ELF-1 (cell line): ENCODE results near the gene NOC2L.

Source experiments
- DNase-seq: peaks from one replicate; pipeline ENCODE4 v3.0.0-alpha.2; 2016; ENCODE audit warnings: low read depth, low spot score

The NOC2L gene

DNA sequence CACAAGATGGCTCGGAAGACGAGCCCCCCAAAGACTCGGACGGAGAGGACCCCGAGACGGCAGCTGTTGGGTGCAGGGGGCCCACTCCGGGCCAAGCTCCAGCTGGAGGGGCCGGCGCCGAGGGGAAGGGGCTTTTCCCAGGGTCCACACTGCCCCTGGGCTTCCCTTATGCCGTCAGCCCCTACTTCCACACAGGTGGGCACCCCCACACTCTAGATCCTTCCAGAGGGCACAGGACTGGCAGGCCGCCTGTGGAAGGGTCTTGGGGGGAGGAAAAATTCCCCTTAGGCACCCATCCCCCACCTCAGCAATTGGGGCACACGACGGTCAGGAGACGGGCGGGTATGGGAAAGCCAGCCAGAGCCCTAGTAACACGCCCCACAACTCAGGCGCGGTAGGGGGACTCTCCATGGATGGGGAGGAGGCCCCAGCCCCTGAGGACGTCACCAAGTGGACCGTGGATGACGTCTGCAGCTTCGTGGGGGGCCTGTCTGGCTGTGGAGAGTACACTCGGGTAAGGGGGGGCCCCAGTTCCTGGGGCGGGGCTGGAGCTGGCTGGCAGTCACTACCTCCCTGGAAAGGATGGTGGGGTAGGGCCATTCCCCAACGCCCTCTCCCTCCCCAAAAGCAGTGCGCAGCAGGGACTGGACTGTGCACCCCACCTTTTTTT, 16.1 kb downstream of the NOC2L start:
- no peak for DNase-seq

DNA sequence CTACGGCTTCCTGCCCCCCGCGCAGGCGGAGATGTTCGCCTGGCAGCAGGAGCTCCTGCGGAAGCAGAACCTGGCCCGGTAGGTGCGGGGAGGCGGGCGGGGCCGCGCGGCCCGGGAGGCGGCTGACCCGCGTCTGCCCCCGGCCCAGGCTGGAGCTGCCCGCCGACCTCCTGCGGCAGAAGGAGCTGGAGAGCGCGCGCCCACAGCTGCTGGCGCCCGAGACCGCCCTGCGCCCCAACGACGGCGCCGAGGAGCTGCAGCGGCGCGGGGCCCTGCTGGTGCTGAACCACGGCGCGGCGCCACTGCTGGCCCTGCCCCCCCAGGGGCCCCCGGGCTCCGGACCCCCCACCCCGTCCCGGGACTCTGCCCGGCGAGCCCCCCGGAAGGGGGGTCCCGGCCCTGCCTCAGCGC, 16.6 kb downstream of the NOC2L start:
- DNase-seq: no peak

GRCh38 chr1:941588-942383, 17.3 kb downstream of the NOC2L start:
- peak; percentile 94 for DNase-seq

GRCh38 chr1:941015-941587, 18.0 kb downstream of the NOC2L start:
- no peak for DNase-seq

DNA sequence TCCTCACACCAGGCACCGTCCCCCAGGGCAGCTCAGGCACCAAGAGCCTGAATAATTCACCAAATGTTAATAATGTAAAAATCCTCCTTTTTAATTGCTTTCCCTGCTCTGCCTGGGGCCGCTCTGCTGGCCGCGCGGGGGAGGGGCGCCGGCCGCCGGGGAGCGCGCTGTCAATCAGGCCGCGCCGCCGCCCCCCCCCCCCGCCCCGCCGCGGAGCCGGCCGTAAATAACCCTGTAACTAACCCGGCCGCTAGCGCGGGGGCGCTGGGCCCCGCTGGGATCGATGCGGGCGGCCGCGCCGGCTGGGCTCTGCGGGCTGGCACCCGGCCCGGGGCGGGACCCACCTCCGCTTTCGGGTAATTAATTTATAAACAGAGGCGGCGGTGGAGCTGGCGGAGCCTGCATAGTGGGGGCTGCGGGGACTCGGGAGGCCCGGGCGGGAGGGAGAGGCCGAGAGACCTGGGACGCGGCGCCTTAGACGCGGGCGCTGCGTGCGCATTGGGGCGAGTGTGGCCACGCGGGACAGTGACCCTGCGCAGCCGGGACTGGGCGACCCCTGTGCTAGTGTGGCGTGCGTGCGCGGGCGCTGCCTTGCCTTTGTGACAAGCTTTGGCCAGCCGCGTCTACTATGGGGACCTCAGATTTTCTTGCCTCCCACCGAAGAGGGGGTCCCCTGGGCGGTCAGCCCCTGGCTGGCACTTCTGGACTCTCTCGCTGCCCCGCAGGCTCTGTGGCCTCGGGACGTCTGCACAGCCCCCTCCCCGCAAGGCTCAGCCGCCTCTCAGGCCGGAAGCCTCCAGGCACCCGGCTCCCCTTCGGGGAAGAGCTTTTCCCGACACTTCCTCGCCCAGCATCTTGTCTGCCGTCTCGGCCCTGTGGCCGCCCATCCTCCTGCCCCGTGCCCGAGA, 18.7 kb downstream of the NOC2L start:
- peak; percentile 63 for DNase-seq

- no peak for DNase-seq
These were observed 19.4 kb downstream of the NOC2L start for GRCh38 chr1:939511-940106.

- DNase-seq: peak; percentile 58
These were observed 20.2 kb downstream of the NOC2L start for GRCh38 chr1:938711-939489.

- no peak for DNase-seq
These were observed 20.9 kb downstream of the NOC2L start for GRCh38 chr1:938088-938683.

DNA sequence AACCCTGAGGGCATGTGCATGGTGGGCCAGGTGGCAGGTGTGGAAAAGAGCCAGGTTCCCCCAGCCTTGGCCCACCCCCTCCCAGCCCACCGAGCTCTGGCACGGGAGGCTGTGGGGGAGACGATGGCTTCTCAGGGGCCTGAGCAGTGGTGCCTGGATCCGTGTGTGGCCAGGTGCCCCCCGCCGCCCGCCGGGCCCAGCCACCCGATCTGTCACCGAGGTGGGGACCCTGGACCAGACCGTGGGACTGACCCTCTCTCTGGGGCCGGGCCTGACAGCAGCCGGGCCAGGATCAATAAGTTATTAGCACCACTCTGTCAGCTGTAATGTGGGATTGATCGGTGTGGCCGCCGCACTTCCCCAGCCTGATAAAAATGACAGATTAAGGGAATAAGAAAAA, 21.5 kb downstream of the NOC2L start:
- DNase-seq: no peak

- no peak for DNase-seq
These were observed 22.4 kb downstream of the NOC2L start for GRCh38 chr1:936348-937264.

DNA sequence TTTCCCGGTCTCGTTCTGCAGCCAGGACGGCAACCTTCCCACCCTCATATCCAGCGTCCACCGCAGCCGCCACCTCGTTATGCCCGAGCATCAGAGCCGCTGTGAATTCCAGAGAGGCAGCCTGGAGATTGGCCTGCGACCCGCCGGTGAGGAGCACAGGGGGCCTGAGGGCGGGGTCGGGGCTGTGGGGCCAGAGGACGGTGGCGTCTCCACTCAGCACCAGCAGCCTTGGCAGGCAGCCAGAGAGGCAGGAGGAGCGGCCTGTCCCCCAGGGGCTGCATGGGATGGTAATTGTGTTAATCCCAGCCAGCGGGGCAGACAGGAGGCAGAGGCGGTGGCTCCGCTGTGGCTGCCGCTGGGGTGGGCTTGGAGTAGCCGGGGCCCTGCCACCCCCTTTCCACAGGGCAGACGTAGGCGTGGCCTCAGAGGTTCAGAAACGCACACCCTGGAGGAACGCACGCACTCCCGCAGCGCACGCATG, 23.3 kb downstream of the NOC2L start:
- DNase-seq: peak; percentile 63

DNA sequence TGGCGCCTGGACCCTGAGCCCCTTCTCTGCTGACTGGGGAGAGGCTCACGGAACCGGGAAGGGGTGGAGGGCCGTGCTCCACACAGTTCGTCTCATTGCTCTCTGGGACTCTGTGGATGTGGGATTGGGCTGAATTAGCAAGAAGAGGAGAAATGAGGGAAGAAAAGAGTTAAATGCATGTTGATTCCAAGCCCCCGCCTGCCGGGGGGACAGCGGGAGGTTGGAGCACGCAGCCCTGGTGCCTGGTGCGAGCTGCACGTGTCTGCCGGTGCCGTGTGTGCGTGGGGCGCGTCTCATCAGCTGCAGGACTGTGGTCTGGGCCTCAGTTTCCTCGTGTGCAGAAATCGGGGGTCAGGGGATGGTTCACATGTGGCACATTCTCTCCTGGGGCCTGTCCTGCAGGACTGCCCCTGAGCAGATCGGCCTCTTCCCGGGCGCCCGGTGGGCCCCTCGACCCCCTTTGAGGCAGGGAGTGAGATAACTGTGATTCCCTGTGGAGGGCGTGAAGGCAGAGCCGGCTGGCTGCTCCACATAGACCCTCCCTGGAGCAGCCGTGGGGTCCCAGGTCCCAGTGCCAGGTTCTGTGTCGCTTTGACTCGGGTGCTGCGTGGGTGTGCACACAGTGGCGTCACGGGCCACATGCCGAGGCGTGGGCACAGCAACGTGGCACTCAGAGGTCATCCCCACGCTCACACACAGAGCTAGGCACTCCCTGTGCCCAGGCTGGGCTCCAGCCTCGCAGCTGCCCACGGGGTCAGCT, 23.9 kb downstream of the NOC2L start:
- DNase-seq: no peak

DNA sequence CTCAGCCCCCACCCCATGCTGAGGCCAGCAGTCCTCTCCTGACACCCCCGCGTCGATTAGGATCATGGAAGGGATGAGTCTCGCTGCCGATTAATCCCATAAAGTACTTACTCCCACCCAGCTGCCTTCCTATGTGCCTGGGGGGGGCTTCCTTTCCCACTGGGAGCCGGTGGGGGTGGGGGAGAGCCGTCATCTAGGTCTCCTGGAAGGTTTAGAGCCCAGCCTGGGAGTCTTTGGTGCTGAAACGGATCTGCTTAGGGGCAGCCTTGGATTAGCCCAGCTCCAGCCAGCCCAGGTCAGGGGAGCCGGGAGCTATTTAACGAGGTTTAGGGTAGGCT, 25.5 kb downstream of the NOC2L start:
- DNase-seq: no peak

DNA sequence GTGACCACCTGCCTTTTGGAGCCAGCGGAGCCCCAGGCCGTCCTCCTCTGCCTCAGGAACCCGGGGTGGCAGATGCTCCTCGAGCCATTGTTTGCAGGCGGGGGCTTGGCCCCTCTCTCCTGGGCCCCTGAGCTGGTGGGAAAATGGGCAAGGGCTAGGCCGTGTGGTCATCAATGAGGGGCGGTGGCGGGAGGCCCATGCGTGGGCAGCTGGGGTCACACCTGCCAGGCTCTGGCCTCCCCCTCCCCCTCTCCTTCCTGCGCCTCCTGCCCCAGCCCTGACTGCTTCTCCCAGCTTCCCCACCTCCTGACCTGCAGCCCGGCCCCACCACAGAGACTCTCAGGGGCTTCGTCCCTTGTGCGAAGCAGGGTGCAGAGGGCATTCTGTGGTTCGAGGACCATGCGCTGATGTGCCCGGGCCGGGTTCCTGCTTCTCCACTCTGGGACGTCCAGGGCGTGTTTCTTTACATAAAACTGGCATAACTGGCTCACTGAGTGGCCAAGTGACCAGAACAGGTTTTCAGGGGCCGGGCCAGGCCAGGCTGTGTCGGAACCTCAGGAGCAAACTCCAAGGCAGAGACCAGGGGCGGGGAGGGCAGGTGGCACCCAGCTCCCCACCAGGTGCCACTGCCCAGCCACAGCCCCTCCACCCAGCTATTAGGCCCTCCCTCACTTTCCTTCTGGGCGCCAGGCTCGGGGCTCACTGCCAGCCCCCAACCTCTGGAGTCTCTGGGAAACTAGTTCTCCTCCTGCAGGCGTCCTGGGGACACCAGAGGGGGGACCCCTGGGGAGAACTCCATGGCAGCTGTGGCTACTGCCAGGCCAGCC, 26.1 kb downstream of the NOC2L start:
- DNase-seq: no peak

DNA sequence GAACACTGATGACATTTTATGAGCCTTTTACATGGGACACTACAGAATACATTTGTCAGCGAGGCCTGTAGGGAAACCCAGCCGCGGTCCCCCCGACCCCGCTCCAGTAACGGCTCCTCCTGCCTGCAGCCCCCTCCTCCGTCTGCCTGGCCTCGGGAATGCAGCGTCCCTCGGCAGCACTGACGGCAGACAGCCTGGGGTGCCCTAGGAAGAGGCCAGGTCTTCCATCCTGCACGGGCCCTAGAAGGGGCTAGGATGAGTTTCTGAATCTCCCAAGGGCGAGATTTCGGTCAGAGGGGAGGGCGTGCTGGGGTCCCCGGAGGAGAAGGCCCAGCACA, 26.9 kb downstream of the NOC2L start:
- no peak for DNase-seq

GRCh38 chr1:931380-932172, 27.5 kb downstream of the NOC2L start:
- DNase-seq: no peak

- DNase-seq: no peak
These were observed 28.4 kb downstream of the NOC2L start for GRCh38 chr1:930633-931138.
